Endothelial cell of umbilical vein (primary cell): ENCODE data around the gene MGAT5. TPM values are rescaled to one million over a fixed set of nuclear protein-coding genes. Genes with fewer than 3 reads are reported as not detected.

Experiments
- BruUV-seq: library from RNA; stranded (reverse); fragments of 400-500 nt; replicated peaks from 2 replicates; lab custom pipeline; 2021; lab: Mats Ljungman, UMichigan
- CTCF ChIA-PET: fragments of 300-600, 350-600 bp; sonication (Branson Sonifier 250); formaldehyde crosslinking; loops from one replicate; lab custom pipeline; 2021; ENCODE audit warnings: antibody characterized with exemption, inconsistent platforms; lab: Charles Lee
- POLR2A ChIA-PET: fragments of 300-600, 350-600 bp; sonication (Branson Sonifier 250); formaldehyde crosslinking; loops from one replicate; lab custom pipeline; 2021; ENCODE audit warnings: antibody characterized with exemption, inconsistent platforms; lab: Charles Lee
- DNase-seq: peaks from one replicate; pipeline ENCODE4 v3.0.0-alpha.2; 2011; ENCODE audit warnings: low read depth, low spot score
- FAIRE-seq: peaks from 2 replicates; lab custom pipeline; 2011; peaks lifted over from hg19 to GRCh38; lab: Jason Lieb, UNC
- H2AFZ ChIP-seq: 2 replicates; pipeline ENCODE4 v1.6.0; 2012; ENCODE audit warnings: low read depth, low read length, control low read depth, inconsistent platforms
- H3K27ac ChIP-seq: 2 replicates; pipeline ENCODE4 v1.5.1; 2011; ENCODE audit warnings: low read depth, mild to moderate bottlenecking, control low read depth, low read length, moderate library complexity; ENCODE audit not compliant: insufficient read depth
- H3K27me3 ChIP-seq, 2 experiments: 2 replicates each; pipeline versions ENCODE4 v1.6.0 to v1.6.1; 2011; ENCODE audit warnings: low read length in 2 of 2, mixed read lengths in 1 of 2; ENCODE audit not compliant: control insufficient read depth in 2 of 2, insufficient read depth in 2 of 2
- H3K36me3 ChIP-seq, 2 experiments: 2 replicates in 1 of 2; 3 replicates in 1 of 2; pipeline ENCODE4 v1.5.1; 2011; ENCODE audit warnings: low read length in 2 of 2, mild to moderate bottlenecking in 1 of 2, moderate library complexity in 1 of 2; ENCODE audit not compliant: control insufficient read depth in 2 of 2, insufficient read depth in 2 of 2; ENCODE audit errors: extremely low read depth in 1 of 2
- H3K4me1 ChIP-seq: 3 replicates; pipeline ENCODE4 v1.5.1; 2011; ENCODE audit warnings: mild to moderate bottlenecking, low read length; ENCODE audit not compliant: control insufficient read depth, insufficient read depth; ENCODE audit errors: extremely low read depth
- H3K4me2 ChIP-seq: 2 replicates; pipeline ENCODE4 v1.6.1; 2011; ENCODE audit warnings: low read length, control low read depth, mixed read lengths; ENCODE audit not compliant: insufficient read depth
- H3K4me3 ChIP-seq, 3 experiments: fragments of 200-600 bp in 1 of 3; sonication (generic), shearing (Covaris generic) in 1 of 3; replicated peaks in 1 of 3; 2 replicates each; pipeline ENCODE4 v1.5.1; 2011 to 2016; ENCODE audit warnings: control low read depth in 3 of 3, low read length in 3 of 3, mild to moderate bottlenecking in 2 of 3, inconsistent platforms in 1 of 3, low read depth in 1 of 3, moderate library complexity in 1 of 3; ENCODE audit not compliant: insufficient read depth in 1 of 3
- H3K79me2 ChIP-seq: 2 replicates; pipeline ENCODE4 v1.6.0; 2012; ENCODE audit warnings: low read length, inconsistent platforms; ENCODE audit not compliant: control insufficient read depth, insufficient read depth
- H3K9ac ChIP-seq: replicated peaks from 2 replicates; pipeline ENCODE3; 2011; ENCODE audit warnings: low read length, control low read depth; ENCODE audit not compliant: insufficient read depth; ENCODE audit errors: extremely low read depth
- H3K9me1 ChIP-seq: replicated peaks from 3 replicates; pipeline ENCODE4 v1.6.0; 2011; ENCODE audit warnings: mild to moderate bottlenecking, low read length; ENCODE audit not compliant: control insufficient read depth, insufficient read depth; ENCODE audit errors: extremely low read depth
- H3K9me3 ChIP-seq: replicated peaks from 2 replicates; pipeline ENCODE4 v1.5.1; 2012; ENCODE audit warnings: low read length, inconsistent platforms; ENCODE audit not compliant: control insufficient read depth, insufficient read depth
- H4K20me1 ChIP-seq: replicated peaks from 2 replicates; pipeline ENCODE3; 2011; ENCODE audit warnings: mild to moderate bottlenecking, low read length; ENCODE audit not compliant: control insufficient read depth, insufficient read depth; ENCODE audit errors: extremely low read depth
- EZH2 ChIP-seq: IDR thresholded peaks from 2 replicates; pipeline ENCODE4 v1.6.1; 2012; ENCODE audit warnings: borderline replicate concordance, low read depth, mild to moderate bottlenecking, moderate library complexity, low read length, inconsistent platforms; ENCODE audit not compliant: severe bottlenecking
- FOS ChIP-seq: IDR thresholded peaks from 2 replicates; pipeline ENCODE4 v1.6.1; 2011; ENCODE audit warnings: mild to moderate bottlenecking, low read length, moderate library complexity, borderline replicate concordance; ENCODE audit not compliant: insufficient read depth
- GATA2 ChIP-seq: IDR thresholded peaks from 2 replicates; pipeline ENCODE4 v1.7.0; 2011; ENCODE audit warnings: low read depth, mild to moderate bottlenecking, moderate library complexity, mixed read lengths, low read length; ENCODE audit not compliant: insufficient read length, insufficient read depth
- JUN ChIP-seq: IDR thresholded peaks from 2 replicates; pipeline ENCODE4 v1.6.1; 2011; ENCODE audit warnings: borderline replicate concordance, low read depth; ENCODE audit not compliant: insufficient read length, insufficient read depth
- dilution Hi-C: fragments of 300-500 bp; cut with MboI; formaldehyde crosslinking; loops from one replicate; pipeline ENCODE4 v1.15.0; 2019; ENCODE audit warnings: low sequenced_read_pairs; ENCODE audit not compliant: extremely low pct_ligation_motif_present
- intact Hi-C: fragments of 100-400 bp; cut with micrococcal nuclease; formaldehyde crosslinking; loops from one replicate; pipeline ENCODE4 v1.10.0; 2022
- polyA plus RNA-seq, 4 experiments: library from polyadenylated mRNA; depleted of rRNA in 3 of 4; stranded (reverse) in 3 of 4; unstranded in 1 of 4; fragments of >200 nt; gene quantifications; 2 replicates each; pipeline versions ENCODE4 v1.2.1 to v1.2.3, GENCODE V29; 2011 to 2012; ENCODE audit warnings: missing spikeins in 1 of 4
- total RNA-seq: library from RNA; stranded (reverse); gene quantifications from 2 replicates; pipeline ENCODE4 v1.2.3, GENCODE V29; 2021
- TF ChIP-seq, protein P1 (sequence below), 2 donors: IDR thresholded peaks; 1 replicate in 1 of 2; 2 replicates in 1 of 2; pipeline ENCODE4 v1.5.1; 2011; ENCODE audit warnings: low read length in 2 of 2, mild to moderate bottlenecking in 2 of 2, moderate library complexity in 2 of 2, control low read depth in 1 of 2, inconsistent platforms in 1 of 2, low read depth in 1 of 2; ENCODE audit not compliant: insufficient read depth in 1 of 2; ENCODE audit errors: extremely low read depth in 1 of 2
- TF ChIP-seq, protein P2 (sequence below): IDR thresholded peaks from 2 replicates; pipeline ENCODE4 v1.6.1; 2011; ENCODE audit not compliant: insufficient read depth, insufficient read length

Gene MGAT5
- total and polyA plus RNA-seq, 2 donors (not counting 3 experiments of a cell fraction or from before 2014, with no cell fraction given): 17.7 to 84.1 TPM

DNA sequence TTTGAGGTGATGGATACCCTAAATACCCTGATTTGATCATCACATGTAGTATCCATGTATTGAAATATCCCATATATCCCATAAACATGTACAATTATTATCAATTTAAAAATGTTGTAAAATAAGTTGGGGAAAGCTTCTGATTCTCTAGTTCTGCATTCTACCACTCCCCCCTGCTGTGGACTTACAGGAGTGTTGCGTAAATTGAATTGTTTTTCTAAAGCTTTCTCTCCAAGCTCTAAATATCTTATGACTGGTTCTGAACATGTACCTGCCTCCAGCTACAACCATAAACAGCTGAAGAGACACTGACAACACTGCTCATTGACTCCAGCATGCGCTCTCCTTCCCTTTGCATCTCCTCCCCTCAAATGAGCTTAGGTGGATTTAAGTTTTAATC, 145.2 kb downstream of the MGAT5 start:
- Histone ChIP-seq H3K36me3 (peaks cover 0 to 4% of the 10 kb centered on the region in 2 experiments), H3K4me2 (no peak overlapping the region), H4K20me1 (no peaks in the 10 kb centered on the region), H3K4me1 (peaks cover 54% of the 10 kb centered on the region), H3K9me1 (no peaks in the 10 kb centered on the region), H3K9ac (peak overlapping the region; percentile 59), H3K9me3 (no peaks in the 10 kb centered on the region), H3K27me3 (no peaks in the 10 kb centered on the region), H3K27ac (peak overlapping the region; percentile 89), H2AFZ (no peak overlapping the region), H3K79me2 (no peaks in the 10 kb centered on the region), H3K4me3 (no peak overlapping the region)
- POLR2A ChIA-PET: interaction anchor here (1.2 kb wide), 1 partner anchor 279 kb away, joined by 3 read pairs; no protein-coding TSS in a partner anchor
- dilution Hi-C loops (no loop called here), intact Hi-C loops (no loop called here)
- CTCF ChIA-PET: interaction anchor here (0.7 to 11.1 kb wide), 13 partner anchors 12 to 280 kb away, joined by 3 to 98 read pairs (median 7); no protein-coding TSS in a partner anchor
- no peak for FAIRE-seq
- DNase-seq: no peak
- BruUV-seq: no TSS peak
- TF ChIP-seq GATA2 (no peak), EZH2 (no peak), FOS (no peak), JUN (no peak)
- TF ChIP-seq, protein P1, sequence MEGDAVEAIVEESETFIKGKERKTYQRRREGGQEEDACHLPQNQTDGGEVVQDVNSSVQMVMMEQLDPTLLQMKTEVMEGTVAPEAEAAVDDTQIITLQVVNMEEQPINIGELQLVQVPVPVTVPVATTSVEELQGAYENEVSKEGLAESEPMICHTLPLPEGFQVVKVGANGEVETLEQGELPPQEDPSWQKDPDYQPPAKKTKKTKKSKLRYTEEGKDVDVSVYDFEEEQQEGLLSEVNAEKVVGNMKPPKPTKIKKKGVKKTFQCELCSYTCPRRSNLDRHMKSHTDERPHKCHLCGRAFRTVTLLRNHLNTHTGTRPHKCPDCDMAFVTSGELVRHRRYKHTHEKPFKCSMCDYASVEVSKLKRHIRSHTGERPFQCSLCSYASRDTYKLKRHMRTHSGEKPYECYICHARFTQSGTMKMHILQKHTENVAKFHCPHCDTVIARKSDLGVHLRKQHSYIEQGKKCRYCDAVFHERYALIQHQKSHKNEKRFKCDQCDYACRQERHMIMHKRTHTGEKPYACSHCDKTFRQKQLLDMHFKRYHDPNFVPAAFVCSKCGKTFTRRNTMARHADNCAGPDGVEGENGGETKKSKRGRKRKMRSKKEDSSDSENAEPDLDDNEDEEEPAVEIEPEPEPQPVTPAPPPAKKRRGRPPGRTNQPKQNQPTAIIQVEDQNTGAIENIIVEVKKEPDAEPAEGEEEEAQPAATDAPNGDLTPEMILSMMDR (IDR thresholded peaks at IDR 0.05; ENCODE audit: extremely low read depth in 1 of 2, insufficient read depth in 1 of 2, low read depth in 1 of 2, low read length in 2 of 2): no peak
- TF ChIP-seq, protein P2, sequence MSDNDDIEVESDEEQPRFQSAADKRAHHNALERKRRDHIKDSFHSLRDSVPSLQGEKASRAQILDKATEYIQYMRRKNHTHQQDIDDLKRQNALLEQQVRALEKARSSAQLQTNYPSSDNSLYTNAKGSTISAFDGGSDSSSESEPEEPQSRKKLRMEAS: no peak
